K562 (cell line): ENCODE measurements around the gene ATP10B. TPM values are rescaled to one million over a fixed set of nuclear protein-coding genes. Genes with fewer than 3 reads are reported as not detected.

ENCODE experiments used
- ATAC-seq: fragments of 200-7000 bp; cut with Tn5 transposase; 3 replicates; pipeline ENCODE4 v1.9.1; 2020; ENCODE audit warnings: moderate library complexity
- BruUV-seq: library from RNA; stranded (reverse); fragments of 400-500 nt; replicated peaks from 2 replicates; lab custom pipeline; 2021; lab: Mats Ljungman, UMichigan
- CTCF ChIA-PET: fragments of 300-600 bp; formaldehyde crosslinking; extraction: SDS; loops from one replicate; lab custom pipeline; 2021; ENCODE audit warnings: low intra/inter-chr PET ratio; lab: Yijun Ruan, JAX
- POLR2A ChIA-PET: fragments of 300-600, 350-650 bp; sonication (Branson Sonifier 250); formaldehyde crosslinking; extraction: SDS; loops from one replicate; lab custom pipeline; 2021; ENCODE audit warnings: antibody characterized with exemption, inconsistent platforms; lab: Yijun Ruan, JAX
- DNase-seq, 4 experiments: peaks; one replicate each; pipeline versions ENCODE4 v3.0.0 to v3.0.0-alpha.2; 2011 to 2018; ENCODE audit warnings: low spot score in 3 of 4, mixed read lengths in 3 of 4; ENCODE audit errors: extremely low read depth in 1 of 4
- FAIRE-seq: peaks from 2 replicates; lab custom pipeline; 2011; peaks lifted over from hg19 to GRCh38; lab: Jason Lieb, UNC
- H2AFZ ChIP-seq: 2 replicates; pipeline ENCODE4 v1.6.0; 2011; ENCODE audit warnings: low read depth, low read length, control low read depth, inconsistent platforms
- H3K27ac ChIP-seq: fragments of 200-600 bp; 3 replicates; pipeline ENCODE4 v1.8.0; 2011; ENCODE audit warnings: low read depth, mild to moderate bottlenecking, control low read depth, inconsistent platforms, low read length, moderate library complexity, mixed read lengths; ENCODE audit errors: extremely low read depth
- H3K27me3 ChIP-seq, 2 experiments: fragments of 300-600 bp in 1 of 2; 2 replicates in 1 of 2; 3 replicates in 1 of 2; pipeline versions ENCODE4 v1.6.0 to v1.8.0; 2011; ENCODE audit warnings: inconsistent platforms in 2 of 2, low read length in 2 of 2, mild to moderate bottlenecking in 1 of 2, mixed read lengths in 1 of 2, moderate library complexity in 1 of 2; ENCODE audit not compliant: control insufficient read depth in 2 of 2, insufficient read depth in 2 of 2
- H3K36me3 ChIP-seq: fragments of 300-600 bp; 3 replicates; pipeline ENCODE4 v1.8.0; 2011; ENCODE audit warnings: mild to moderate bottlenecking, low read length, inconsistent platforms; ENCODE audit not compliant: control insufficient read depth, insufficient read depth
- H3K4me1 ChIP-seq, 2 experiments: fragments of 200-600 bp in 1 of 2; replicated peaks in 1 of 2; 2 replicates in 1 of 2; 3 replicates in 1 of 2; pipeline versions ENCODE4 v1.5.1 to v1.8.0; 2011; ENCODE audit warnings: inconsistent platforms in 2 of 2, low read length in 2 of 2, mild to moderate bottlenecking in 1 of 2, mixed read lengths in 1 of 2, moderate library complexity in 1 of 2; ENCODE audit not compliant: control insufficient read depth in 2 of 2, insufficient read depth in 2 of 2
- H3K4me2 ChIP-seq: 2 replicates; pipeline ENCODE4 v1.6.1; 2011; ENCODE audit warnings: low read length, control low read depth, inconsistent platforms, mixed read lengths; ENCODE audit not compliant: insufficient read depth
- H3K4me3 ChIP-seq: fragments of 200-600 bp; sonication (generic), shearing (Covaris generic); 2 replicates; pipeline ENCODE4 v1.5.1; 2016; ENCODE audit warnings: control low read depth, inconsistent platforms
- H3K79me2 ChIP-seq: fragments of 200-600 bp; 3 replicates; pipeline ENCODE4 v1.8.0; 2011; ENCODE audit warnings: low read length, inconsistent platforms; ENCODE audit not compliant: control insufficient read depth, insufficient read depth
- H3K9ac ChIP-seq, 2 experiments: 2 replicates each; pipeline versions ENCODE4 v1.6.0 to v1.6.1; 2011; ENCODE audit warnings: low read depth in 2 of 2, low read length in 2 of 2, control low read depth in 1 of 2, inconsistent platforms in 1 of 2, mild to moderate bottlenecking in 1 of 2, mixed read lengths in 1 of 2; ENCODE audit not compliant: insufficient read depth in 1 of 2
- H3K9me1 ChIP-seq: one replicate; pipeline ENCODE4 v1.6.0; 2011; ENCODE audit warnings: inconsistent platforms, mild to moderate bottlenecking, low read length, moderate library complexity; ENCODE audit not compliant: control insufficient read depth, insufficient read depth
- H3K9me3 ChIP-seq: replicated peaks from 2 replicates; pipeline ENCODE4 v1.5.1; 2011; ENCODE audit warnings: low read depth, low read length, inconsistent platforms; ENCODE audit not compliant: control insufficient read depth, insufficient read depth
- H4K20me1 ChIP-seq: replicated peaks from 2 replicates; pipeline ENCODE4 v1.6.1; 2011; ENCODE audit warnings: low read length, inconsistent platforms, mixed read lengths; ENCODE audit not compliant: control insufficient read depth, insufficient read depth
- RAD21 ChIP-seq, 2 experiments: fragments of 250-450 bp in 1 of 2; fragments of 450-650 bp in 1 of 2; sonication (Bioruptor Pico) in 1 of 2; formaldehyde crosslinking in 1 of 2; IDR thresholded peaks in 1 of 2; conservative IDR thresholded peaks in 1 of 2; 2 replicates each; pipeline versions ENCODE4 v1.4.0 to v1.8.0; 2020 to 2022; ENCODE audit warnings: mild to moderate bottlenecking in 2 of 2, moderate library complexity in 1 of 2
- SAP30 ChIP-seq: fragments of 200-600 bp; sonication (generic); IDR thresholded peaks from 2 replicates; pipeline ENCODE4 v1.6.1; 2012; ENCODE audit warnings: borderline replicate concordance, low read depth, mild to moderate bottlenecking, moderate library complexity, low read length, control low read depth, inconsistent platforms; ENCODE audit not compliant: insufficient read depth, poor library complexity, severe bottlenecking
- ZBED1 ChIP-seq: IDR thresholded peaks from 2 replicates; pipeline ENCODE4 v1.6.1; 2014
- in situ Hi-C: fragments of 300-500 bp; cut with MboI; formaldehyde crosslinking; loops from 4 replicates; pipeline ENCODE4 v1.15.0; 2018; ENCODE audit warnings: inconsistent platforms, mixed read lengths
- intact Hi-C: fragments of 100-400 bp; cut with micrococcal nuclease; formaldehyde crosslinking; loops from 2 replicates; pipeline ENCODE4 v1.14.2; 2022
- polyA plus RNA-seq, 8 experiments: library from polyadenylated mRNA; depleted of rRNA in 4 of 8; stranded (reverse) in 5 of 8; unstranded in 3 of 8; fragments of >200 nt; fragmentation: Nextera tagmentation in 2 of 8; fragmentation: Illumina TruSeq in 1 of 8; extraction: Ambion mirVana in 2 of 8; extraction: Trizol in 1 of 8; gene quantifications; 2 replicates each; pipeline versions ENCODE4 v1.2.1 to v1.2.3, GENCODE V29; 2011 to 2014; ENCODE audit warnings: inconsistent platforms in 1 of 8, missing spikeins in 1 of 8
- total RNA-seq, 7 experiments: library from RNA; depleted of rRNA in 6 of 7; stranded (reverse); fragments of >200 nt in 6 of 7; fragmentation: Illumina TruSeq in 2 of 7; extraction: Trizol in 2 of 7; gene quantifications; 2 replicates each; pipeline versions ENCODE4 v1.2.1 to v1.2.3, GENCODE V29; 2011 to 2021; ENCODE audit warnings: low replicate concordance in 1 of 7
- TF ChIP-seq, protein P1 (sequence below): fragments of 250-450 bp; sonication (Bioruptor Pico); IDR thresholded peaks from 2 replicates; pipeline ENCODE4 v1.9.0; 2021; ENCODE audit warnings: mild to moderate bottlenecking, inconsistent platforms
- TF ChIP-seq, protein P2 (sequence below): fragments of 250-450 bp; sonication (Bioruptor Pico); IDR thresholded peaks from 2 replicates; pipeline ENCODE4 v1.8.0; 2022; ENCODE audit warnings: inconsistent platforms
- TF ChIP-seq, protein P3 (sequence below): fragments of 250-450 bp; sonication (Bioruptor Pico); IDR thresholded peaks from 2 replicates; pipeline ENCODE4 v1.5.1; 2021; ENCODE audit warnings: mild to moderate bottlenecking

Gene ATP10B
- total and polyA plus RNA-seq, 9 of the 15 experiments (the other 6 are each of a cell fraction or from before 2014, with no cell fraction given): 0.04 TPM; not detected in 8

DNA sequence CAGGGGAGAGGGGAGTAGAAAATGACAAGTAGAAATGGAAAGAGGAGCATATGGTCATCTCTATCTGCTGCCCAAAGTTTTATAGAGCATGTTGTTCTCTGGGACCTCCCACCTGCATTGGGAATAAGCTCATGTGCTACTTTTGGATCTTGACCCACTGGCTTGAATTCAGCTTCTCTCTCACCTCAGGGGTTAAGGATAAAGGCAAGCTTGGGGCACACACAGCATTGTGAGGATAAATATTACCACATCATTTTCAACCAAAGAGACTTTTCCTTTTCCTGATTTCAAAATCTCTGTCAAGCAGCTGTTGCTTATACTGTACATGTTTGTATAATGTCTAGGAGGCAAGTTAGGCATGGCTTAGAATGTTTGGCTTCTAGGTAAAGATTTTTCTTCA lies 16.6 kb downstream of the ATP10B start:
- H4K20me1 ChIP-seq: no peaks in the 10 kb centered on the region
- FAIRE-seq (no peak), DNase-seq (no peak), ATAC-seq (no peak)
- H3K9me3 ChIP-seq: 0 out of 2 replicates have a peak, but pooled peaks cover 1% of the 10 kb centered on the region
- no peak overlapping the region for H3K4me2 ChIP-seq
- no peaks in the 10 kb centered on the region for H3K9me1 ChIP-seq
- intact Hi-C loops (no loop called here), in situ Hi-C loops (no loop called here)
- no peaks in the 10 kb centered on the region for H3K79me2 ChIP-seq
- H3K9ac ChIP-seq: no peak overlapping the region
- no peaks in the 10 kb centered on the region for H3K27me3 ChIP-seq
- BruUV-seq: no TSS peak
- H3K27ac ChIP-seq: no peak overlapping the region
- ChIA-PET POLR2A (no interaction called here), CTCF (no interaction called here)
- H2AFZ ChIP-seq: no peak overlapping the region
- H3K4me3 ChIP-seq: no peak overlapping the region
- H3K4me1 ChIP-seq: no peaks in the 10 kb centered on the region
- H3K36me3 ChIP-seq: no peaks in the 10 kb centered on the region
- TF ChIP-seq ZBED1: no peak
- no peak for TF ChIP-seq RAD21 (CRISPR knock-in tag; conservative IDR thresholded peaks at IDR 0.05 in 1 of 2, IDR thresholded peaks at IDR 0.05 in 1 of 2)
- TF ChIP-seq, protein P1, sequence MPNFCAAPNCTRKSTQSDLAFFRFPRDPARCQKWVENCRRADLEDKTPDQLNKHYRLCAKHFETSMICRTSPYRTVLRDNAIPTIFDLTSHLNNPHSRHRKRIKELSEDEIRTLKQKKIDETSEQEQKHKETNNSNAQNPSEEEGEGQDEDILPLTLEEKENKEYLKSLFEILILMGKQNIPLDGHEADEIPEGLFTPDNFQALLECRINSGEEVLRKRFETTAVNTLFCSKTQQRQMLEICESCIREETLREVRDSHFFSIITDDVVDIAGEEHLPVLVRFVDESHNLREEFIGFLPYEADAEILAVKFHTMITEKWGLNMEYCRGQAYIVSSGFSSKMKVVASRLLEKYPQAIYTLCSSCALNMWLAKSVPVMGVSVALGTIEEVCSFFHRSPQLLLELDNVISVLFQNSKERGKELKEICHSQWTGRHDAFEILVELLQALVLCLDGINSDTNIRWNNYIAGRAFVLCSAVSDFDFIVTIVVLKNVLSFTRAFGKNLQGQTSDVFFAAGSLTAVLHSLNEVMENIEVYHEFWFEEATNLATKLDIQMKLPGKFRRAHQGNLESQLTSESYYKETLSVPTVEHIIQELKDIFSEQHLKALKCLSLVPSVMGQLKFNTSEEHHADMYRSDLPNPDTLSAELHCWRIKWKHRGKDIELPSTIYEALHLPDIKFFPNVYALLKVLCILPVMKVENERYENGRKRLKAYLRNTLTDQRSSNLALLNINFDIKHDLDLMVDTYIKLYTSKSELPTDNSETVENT (CRISPR knock-in tag): no peak
- no peak for TF ChIP-seq SAP30
- TF ChIP-seq, protein P2, sequence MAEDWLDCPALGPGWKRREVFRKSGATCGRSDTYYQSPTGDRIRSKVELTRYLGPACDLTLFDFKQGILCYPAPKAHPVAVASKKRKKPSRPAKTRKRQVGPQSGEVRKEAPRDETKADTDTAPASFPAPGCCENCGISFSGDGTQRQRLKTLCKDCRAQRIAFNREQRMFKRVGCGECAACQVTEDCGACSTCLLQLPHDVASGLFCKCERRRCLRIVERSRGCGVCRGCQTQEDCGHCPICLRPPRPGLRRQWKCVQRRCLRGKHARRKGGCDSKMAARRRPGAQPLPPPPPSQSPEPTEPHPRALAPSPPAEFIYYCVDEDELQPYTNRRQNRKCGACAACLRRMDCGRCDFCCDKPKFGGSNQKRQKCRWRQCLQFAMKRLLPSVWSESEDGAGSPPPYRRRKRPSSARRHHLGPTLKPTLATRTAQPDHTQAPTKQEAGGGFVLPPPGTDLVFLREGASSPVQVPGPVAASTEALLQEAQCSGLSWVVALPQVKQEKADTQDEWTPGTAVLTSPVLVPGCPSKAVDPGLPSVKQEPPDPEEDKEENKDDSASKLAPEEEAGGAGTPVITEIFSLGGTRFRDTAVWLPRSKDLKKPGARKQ (CRISPR knock-in tag): no peak
- TF ChIP-seq, protein P3, sequence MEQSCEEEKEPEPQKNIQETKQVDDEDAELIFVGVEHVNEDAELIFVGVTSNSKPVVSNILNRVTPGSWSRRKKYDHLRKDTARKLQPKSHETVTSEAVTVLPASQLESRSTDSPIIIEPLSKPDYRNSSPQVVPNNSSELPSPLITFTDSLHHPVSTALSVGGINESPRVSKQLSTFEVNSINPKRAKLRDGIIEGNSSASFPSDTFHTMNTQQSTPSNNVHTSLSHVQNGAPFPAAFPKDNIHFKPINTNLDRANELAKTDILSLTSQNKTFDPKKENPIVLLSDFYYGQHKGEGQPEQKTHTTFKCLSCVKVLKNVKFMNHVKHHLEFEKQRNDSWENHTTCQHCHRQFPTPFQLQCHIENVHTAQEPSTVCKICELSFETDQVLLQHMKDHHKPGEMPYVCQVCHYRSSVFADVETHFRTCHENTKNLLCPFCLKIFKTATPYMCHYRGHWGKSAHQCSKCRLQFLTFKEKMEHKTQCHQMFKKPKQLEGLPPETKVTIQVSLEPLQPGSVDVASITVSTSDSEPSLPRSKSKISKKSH: no peak
